A673 (cell line): Measurements from ENCODE around the gene OR10Z1.

Source experiments
- CTCF ChIP-seq: fragments of 300-800, 200-600 bp; sonication (generic); conservative IDR thresholded peaks from 2 replicates; pipeline ENCODE4 v1.5.1; 2017; ENCODE audit warnings: low read depth, mild to moderate bottlenecking, antibody characterized with exemption, low read length, moderate library complexity, mixed read lengths
- EZH2 ChIP-seq: fragments of 200-600 bp; sonication (generic); IDR thresholded peaks from 2 replicates; pipeline ENCODE4 v1.6.1; 2017; ENCODE audit warnings: borderline replicate concordance, low read depth, mild to moderate bottlenecking, mixed read lengths, antibody characterized with exemption, low read length; ENCODE audit not compliant: poor library complexity, severe bottlenecking

- TF ChIP-seq CTCF, result no peak
- TF ChIP-seq EZH2, result no peak
These were observed 25.3 kb upstream of the OR10Z1 start, which contains the start of gene OR10X1 for GRCh38 chr1:158579733-158580132.
